GM23248 (cell line): ENCODE results near the gene TPK1.

Source experiments
- EZH2 ChIP-seq: fragments of 200-600 bp; sonication (generic); IDR thresholded peaks from 2 replicates; pipeline ENCODE4 v1.6.1; 2018; ENCODE audit warnings: antibody characterized with exemption, mild to moderate bottlenecking; ENCODE audit not compliant: insufficient read depth, poor library complexity, severe bottlenecking
- EZH2phosphoT487 ChIP-seq: fragments of 200-600 bp; sonication (generic); IDR thresholded peaks from 2 replicates; pipeline ENCODE4 v1.6.1; 2018; ENCODE audit warnings: antibody characterized with exemption, moderate library complexity, mild to moderate bottlenecking, low read depth; ENCODE audit not compliant: insufficient read depth

GRCh38 chr7:144588559-144589051 lies 247.2 kb downstream of the TPK1 start:
- TF ChIP-seq EZH2: no peak
- TF ChIP-seq EZH2phosphoT487: no peak
